KOPT-K1 (cell line): Measurements from ENCODE around the gene SEMA4D.
A peak's percentile ranks its signal among the peaks of the same experiment; 100 is the strongest.

Experiments
- H3K27ac ChIP-seq: fragments of 200-600 bp; sonication (generic); 2 replicates; pipeline ENCODE4 v1.5.1; 2016; ENCODE audit warnings: antibody characterized with exemption, mild to moderate bottlenecking, low read depth, low read length; ENCODE audit not compliant: poor library complexity, severe bottlenecking
- H3K36me3 ChIP-seq: fragments of 200-600 bp; sonication (generic); 2 replicates; pipeline ENCODE4 v1.5.1; 2017; ENCODE audit warnings: antibody characterized with exemption, mild to moderate bottlenecking, low read length, moderate library complexity; ENCODE audit not compliant: insufficient read depth
- H3K9me3 ChIP-seq: fragments of 200-600 bp; sonication (generic); 2 replicates; pipeline ENCODE4 v1.5.1; 2017; ENCODE audit warnings: antibody characterized with exemption, low read length, mild to moderate bottlenecking; ENCODE audit not compliant: insufficient read depth, poor library complexity, severe bottlenecking

Gene SEMA4D, protein sequence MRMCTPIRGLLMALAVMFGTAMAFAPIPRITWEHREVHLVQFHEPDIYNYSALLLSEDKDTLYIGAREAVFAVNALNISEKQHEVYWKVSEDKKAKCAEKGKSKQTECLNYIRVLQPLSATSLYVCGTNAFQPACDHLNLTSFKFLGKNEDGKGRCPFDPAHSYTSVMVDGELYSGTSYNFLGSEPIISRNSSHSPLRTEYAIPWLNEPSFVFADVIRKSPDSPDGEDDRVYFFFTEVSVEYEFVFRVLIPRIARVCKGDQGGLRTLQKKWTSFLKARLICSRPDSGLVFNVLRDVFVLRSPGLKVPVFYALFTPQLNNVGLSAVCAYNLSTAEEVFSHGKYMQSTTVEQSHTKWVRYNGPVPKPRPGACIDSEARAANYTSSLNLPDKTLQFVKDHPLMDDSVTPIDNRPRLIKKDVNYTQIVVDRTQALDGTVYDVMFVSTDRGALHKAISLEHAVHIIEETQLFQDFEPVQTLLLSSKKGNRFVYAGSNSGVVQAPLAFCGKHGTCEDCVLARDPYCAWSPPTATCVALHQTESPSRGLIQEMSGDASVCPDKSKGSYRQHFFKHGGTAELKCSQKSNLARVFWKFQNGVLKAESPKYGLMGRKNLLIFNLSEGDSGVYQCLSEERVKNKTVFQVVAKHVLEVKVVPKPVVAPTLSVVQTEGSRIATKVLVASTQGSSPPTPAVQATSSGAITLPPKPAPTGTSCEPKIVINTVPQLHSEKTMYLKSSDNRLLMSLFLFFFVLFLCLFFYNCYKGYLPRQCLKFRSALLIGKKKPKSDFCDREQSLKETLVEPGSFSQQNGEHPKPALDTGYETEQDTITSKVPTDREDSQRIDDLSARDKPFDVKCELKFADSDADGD

DNA sequence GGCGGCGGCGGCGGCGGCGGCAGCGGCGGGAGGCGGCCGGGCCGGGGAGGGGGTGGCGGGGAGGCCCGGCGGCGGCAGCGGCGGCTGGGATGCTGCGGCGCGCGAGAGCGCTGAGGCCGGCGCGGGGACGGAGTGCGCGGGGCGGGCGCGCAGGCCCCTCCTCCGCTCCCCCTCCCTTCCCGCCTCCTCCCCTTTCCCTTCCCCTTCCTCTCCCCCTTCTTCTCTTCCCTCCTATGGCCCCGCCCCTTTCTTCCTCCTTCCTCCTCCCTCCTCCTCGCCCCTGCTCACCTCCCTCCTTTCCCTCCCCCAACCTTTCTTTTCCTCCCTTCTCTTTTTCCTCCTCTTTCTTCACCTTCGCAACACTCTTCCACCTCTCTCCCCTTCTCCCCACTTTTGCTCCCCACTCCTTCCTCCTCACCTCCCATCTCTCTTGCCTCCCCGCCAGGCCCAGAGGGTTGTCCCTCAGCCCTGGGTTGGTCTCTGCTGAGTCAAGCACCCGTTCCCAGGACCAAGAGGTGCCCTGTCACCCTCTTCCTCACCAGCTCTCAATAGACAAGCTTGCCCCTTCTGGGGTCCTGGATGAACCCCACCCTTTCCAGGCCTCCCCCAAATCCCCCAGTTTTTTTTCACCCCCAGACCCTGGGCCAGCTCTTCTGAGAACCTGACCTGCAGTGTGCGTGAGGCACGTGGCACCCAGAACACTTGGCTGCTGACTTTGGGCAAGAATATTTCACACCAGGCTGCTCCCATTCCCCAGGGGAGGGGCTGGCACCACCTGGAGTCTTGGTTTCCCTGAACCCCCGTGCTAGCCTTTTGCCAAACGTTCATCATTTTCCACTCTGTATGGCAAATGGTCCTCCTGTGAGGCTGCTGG is at the start of gene SEMA4D:
TSS of gene SEMA4D (minus strand) at position 136 of the 874 bp plus-strand sequence. CDS start 92,657 bp downstream, outside the sequence.
- no peaks in the 10 kb centered on the region for H3K9me3 ChIP-seq
- peak within 1 kb of the TSS; percentile 98 for H3K27ac ChIP-seq
- H3K36me3 ChIP-seq: peaks cover 17% of the 10 kb centered on the region; the same call in 1 of the 2 replicates

DNA sequence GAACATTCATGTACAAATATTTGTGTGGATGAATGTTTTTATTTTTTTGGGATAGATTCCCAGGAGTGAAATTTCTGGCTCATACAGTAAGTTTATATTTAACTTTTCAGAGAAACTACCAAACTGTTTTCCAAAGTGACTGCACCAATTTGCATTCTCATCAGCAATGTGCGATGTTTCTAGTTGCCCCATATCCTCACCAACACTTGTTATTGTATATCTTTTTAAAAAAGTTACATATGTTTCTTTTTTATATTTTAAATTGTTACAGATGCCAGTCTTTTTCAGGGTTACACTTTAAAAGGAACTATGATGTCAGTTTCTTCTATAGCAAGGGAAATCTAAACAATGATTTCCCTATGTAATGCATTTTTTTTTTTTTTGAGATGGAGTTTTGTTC is 49.1 kb upstream of the SEMA4D start:
- Histone ChIP-seq H3K36me3 (no peaks in the 10 kb centered on the region), H3K27ac (no peak overlapping the region), H3K9me3 (peaks cover 21% of the 10 kb centered on the region)

DNA sequence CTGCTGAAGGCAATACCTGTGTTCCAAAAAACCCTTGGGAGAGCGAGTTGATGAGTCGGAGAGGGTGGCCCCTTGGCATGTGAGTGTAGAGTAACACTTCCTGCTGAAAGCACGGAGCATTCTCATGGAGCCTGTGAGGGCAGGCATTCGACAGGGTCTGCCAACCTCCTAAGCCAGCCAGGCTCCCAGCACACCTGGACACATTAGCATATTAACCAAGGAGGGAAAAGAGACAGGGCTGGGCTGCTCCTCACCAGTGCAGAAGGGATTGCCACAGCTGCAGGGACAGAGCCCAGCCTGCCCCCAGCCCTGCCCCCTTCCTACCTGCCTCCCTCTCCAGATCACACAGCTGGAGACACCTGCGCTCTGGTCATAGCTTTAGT is 46.4 kb upstream of the SEMA4D start:
- Histone ChIP-seq H3K36me3 (no peaks in the 10 kb centered on the region), H3K27ac (peak overlapping the region; percentile 38)

DNA sequence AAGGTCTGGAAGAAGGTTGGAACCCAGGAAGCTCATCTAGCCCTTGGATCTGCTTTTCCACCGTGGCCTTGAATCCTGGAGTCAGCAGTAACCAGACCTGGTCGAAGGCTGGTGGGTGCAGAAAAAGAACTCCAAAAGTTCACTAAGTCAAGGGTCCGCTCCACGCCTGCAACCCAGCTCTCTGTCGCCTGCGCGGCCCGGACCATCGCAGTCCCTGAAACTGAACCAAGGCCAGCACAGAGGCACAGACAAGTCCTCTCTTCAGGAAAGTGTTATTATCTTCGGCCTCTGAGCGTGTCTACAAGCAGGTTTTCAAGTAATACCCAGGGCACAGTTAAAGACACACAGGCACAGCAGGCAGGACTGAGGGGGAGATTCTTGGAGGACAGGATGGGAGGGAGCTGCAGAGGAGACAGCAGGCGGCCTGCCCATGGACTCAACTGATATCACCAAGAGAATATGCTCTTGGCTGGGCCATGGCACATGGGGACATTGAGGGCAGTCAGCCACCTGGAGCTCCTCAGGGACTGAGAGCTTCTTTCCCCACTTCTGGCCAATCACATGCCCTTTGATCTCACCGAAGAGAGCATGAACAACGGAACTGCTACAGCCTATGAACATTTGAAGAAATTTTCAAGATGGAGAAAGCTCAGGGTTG is 45.8 kb upstream of the SEMA4D start:
- Histone ChIP-seq H3K9me3 (peaks cover 21% of the 10 kb centered on the region), H3K36me3 (no peaks in the 10 kb centered on the region), H3K27ac (peak overlapping the region; percentile 38)

More for the DNA sequence above, 46.4 kb upstream of the SEMA4D start:
- H3K9me3 ChIP-seq: peaks cover 21% of the 10 kb centered on the region

DNA sequence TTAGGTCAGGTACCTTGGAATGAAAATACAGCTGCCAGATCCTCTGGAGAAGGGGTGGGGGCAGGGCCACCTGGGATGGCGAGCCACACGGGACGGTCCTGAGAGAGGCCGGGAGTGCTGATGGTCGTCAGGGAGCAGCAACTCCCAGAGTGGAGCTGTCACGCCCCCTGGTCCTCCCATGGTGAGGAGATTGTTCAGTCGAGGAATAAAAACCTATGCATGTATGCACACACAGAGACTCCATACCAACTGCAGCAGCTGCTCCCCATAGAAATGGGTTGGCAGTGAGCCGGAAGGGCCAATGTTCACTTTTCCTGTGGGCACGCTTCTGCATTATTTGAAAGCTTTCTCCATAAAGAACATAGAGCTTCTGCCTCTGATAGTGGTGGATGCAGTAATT is 45.2 kb upstream of the SEMA4D start:
- H3K27ac ChIP-seq: peak overlapping the region; percentile 38
- H3K36me3 ChIP-seq: no peaks in the 10 kb centered on the region
- peaks cover 21% of the 10 kb centered on the region for H3K9me3 ChIP-seq

DNA sequence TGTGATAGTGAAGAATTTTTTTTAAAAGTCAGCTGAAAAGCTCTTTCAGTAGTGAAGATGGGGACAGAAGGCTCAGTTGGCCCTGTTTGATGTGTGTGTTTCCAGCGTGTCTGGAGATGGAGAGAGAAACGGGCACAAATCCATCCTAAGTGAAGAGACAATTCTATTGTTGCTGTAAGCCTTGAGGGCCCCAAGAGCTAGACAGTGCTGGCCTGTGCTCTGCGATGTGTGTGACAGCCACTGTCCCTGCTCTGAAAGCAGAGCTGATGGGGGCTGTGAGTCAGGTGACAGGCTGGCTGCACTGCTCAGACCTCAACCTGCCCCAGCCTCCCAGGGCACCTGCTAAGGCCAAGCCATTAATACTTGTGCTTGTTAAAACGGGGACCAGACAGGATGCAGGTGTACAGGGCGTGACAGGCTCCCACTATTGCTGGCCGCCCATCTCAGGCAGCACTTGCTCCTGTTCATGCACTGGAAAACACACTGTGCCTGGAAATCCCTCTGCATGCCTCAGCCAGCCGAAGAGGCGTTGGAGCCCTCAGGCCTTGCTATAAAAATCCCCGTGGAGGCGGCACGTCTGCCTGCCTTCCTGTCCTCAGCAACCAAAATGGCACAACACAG is 44.6 kb upstream of the SEMA4D start:
- Histone ChIP-seq H3K36me3 (no peaks in the 10 kb centered on the region), H3K27ac (peak overlapping the region; percentile 38), H3K9me3 (peaks cover 21% of the 10 kb centered on the region)

DNA sequence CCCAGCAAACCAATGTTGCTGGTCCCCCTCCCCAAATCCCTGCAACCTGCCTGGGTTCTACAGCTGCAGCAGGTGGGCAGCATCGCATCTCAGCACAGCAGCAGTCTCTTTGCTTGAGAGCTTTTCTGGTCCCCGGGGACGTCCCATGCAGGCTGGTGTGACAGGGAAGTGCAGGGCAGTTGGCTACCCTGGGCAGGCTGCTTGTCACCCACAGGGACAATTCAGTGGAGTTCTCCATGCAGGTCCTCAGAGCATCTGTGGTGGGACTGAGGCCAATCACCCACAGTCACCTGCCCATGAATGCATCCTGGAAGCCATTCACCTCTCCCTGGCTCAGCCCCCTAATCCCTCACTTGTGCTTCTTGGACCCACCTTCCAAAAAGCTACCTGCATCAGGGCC is 43.9 kb upstream of the SEMA4D start:
- no peaks in the 10 kb centered on the region for H3K36me3 ChIP-seq
- peak overlapping the region; percentile 38 for H3K27ac ChIP-seq
- peaks cover 18% of the 10 kb centered on the region for H3K9me3 ChIP-seq

DNA sequence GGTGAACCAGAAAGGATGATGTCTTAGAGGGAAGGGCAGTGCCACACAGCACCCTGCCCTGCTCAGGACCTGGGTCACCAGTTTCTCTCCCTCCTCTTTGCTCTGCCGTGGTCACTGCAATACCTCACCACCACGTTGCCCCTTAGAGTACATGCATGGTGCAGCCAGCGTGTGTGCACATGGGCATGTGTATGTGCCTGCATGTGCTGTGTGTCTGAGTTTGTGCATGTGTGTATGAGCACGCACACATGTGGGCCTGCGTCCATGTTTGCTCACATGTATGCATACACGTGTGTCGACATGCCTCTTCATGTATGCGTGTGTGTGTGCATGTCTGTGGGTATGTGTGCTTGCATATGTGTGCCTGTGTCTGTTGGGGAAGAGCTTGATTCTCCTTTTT is 41.5 kb upstream of the SEMA4D start:
- Histone ChIP-seq H3K27ac (peak overlapping the region; percentile 100), H3K36me3 (no peaks in the 10 kb centered on the region)

DNA sequence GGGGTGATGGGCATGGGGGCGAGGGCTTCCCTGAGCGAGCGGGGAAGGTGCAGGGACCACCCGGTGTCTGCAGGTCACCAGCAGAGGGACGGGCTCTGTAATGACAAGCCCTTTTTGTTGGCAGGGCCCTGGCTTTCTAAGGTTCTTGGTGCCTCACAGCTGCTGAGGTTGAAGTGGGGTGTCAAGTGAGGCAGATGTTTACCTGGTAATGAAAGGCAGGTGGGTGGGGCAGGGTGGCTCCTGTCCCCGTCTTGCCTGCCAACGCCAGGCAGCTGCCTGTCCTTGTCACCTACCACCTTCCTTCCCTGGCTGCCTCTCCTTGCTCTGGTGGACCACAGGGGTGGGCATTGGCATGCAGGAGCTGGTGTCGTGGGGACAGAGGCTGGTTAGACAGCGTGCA is 41.0 kb upstream of the SEMA4D start:
- Histone ChIP-seq H3K9me3 (no peaks in the 10 kb centered on the region), H3K27ac (peak overlapping the region; percentile 100)

More for the DNA sequence above, 41.5 kb upstream of the SEMA4D start:
- no peaks in the 10 kb centered on the region for H3K9me3 ChIP-seq

DNA sequence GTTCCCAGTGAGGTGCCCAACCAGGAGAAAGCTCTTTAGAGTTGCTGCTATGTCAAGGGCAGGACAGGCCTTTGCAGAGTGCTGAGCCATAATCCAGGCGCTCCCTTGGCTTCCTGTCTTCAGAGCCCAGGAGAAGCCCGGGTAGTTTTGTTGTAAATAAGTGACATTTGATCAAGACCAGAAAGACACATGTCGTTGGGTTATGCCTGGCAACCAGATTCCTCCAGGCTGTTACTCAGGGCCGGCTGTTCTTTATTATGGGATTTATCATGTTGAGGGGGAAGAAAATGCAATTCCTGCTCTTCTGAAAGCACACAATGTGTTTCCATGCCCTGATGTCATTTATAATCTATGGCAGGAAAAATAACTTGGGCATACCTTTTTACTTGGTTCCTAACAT is 39.3 kb upstream of the SEMA4D start:
- Histone ChIP-seq H3K9me3 (no peaks in the 10 kb centered on the region), H3K27ac (peak overlapping the region; percentile 100), H3K36me3 (no peaks in the 10 kb centered on the region)

More for the DNA sequence above, 41.0 kb upstream of the SEMA4D start:
- H3K36me3 ChIP-seq: no peaks in the 10 kb centered on the region

DNA sequence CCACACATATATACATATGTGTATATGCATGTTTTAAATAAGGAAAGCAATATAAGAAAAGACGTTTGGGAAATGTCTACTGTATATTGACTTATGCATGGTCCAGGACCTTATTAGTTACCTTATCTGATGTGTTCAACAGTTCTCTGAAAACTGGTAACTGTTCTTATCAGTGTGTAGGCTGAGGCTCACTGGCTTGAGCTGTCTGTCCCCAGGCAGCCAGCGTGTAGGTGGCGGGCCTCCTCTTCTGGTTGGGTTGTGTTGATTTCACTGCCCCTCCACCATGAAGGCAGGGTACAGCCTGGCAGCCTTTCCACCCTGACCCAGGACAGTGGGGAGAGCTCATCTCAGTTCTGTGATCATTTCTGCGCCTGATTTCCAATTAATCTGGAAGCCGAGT is 38.7 kb upstream of the SEMA4D start:
- Histone ChIP-seq H3K36me3 (no peaks in the 10 kb centered on the region), H3K27ac (peak overlapping the region; percentile 100)

DNA sequence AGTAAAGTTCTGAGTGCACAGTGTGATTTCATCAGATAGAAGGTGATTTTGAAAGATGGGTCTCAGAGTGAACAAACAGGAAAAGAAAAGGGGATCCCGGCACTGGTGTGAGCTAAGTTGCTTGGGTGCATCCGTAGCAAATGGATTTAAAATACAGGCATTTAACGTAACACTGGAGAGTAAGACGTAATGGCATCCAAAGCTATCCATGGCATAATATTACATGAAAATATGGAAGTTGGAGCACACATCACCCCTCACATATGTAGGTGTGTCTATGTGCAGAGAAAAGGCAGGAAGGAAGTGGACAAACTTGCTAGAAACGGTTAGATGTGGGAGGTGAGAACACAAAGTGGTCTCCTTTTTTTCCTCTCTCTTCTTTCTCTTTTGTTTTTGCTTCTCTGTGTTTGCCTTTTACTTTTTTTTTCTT is 38.2 kb upstream of the SEMA4D start:
- Histone ChIP-seq H3K27ac (peak overlapping the region; percentile 100), H3K9me3 (no peaks in the 10 kb centered on the region), H3K36me3 (no peaks in the 10 kb centered on the region)

More for the DNA sequence above, 38.7 kb upstream of the SEMA4D start:
- no peaks in the 10 kb centered on the region for H3K9me3 ChIP-seq

DNA sequence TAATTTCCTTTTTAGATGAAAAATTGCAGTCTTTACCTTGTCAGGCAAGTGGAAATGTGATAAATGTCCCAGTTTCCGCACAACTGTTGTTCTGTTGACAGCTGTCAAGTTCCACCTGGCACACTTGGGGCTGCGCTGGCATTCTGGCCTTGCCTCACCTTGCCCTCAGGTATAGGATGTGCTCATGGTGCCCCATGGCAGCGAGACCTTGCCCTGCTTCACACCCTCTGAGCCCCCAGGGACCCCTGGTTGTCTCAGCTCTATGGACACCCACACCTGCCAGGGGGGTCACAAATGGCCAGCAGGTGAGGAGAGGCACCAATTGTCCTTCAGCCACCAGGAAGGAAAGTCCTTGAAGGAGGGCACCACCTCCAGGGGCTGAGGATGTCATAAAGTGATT is 37.5 kb upstream of the SEMA4D start:
- H3K36me3 ChIP-seq: no peaks in the 10 kb centered on the region
- no peaks in the 10 kb centered on the region for H3K9me3 ChIP-seq
- peak overlapping the region; percentile 100 for H3K27ac ChIP-seq
